ENCODE results near the gene DUSP22. TPM values are rescaled to one million over a fixed set of nuclear protein-coding genes. Genes with fewer than 3 reads are reported as not detected.
"Not testable (repeated sequence)": the region's sequence is repeated elsewhere in the genome, so short reads cannot be mapped to it uniquely, and the experiment has no call there.

Gene DUSP22
- total RNA-seq, 4 donors from 2014 or later, result 67.0 to 97.3 (median 78.0) TPM

GRCh38 chr6:366389-367297 lies 74.4 kb downstream of the DUSP22 start:
- no peak for ATAC-seq
- 63% methylated on average over 19 of the region's 19 CpGs for WGBS, 2 donors (ENCODE audit: low coverage in 1 of 2)
- TF ChIP-seq POLR2A (IDR thresholded peaks at IDR 0.05), result no peak
- TF ChIP-seq EP300 (IDR thresholded peaks at IDR 0.05), result no peak
- no peak for TF ChIP-seq POLR2AphosphoS5 (IDR thresholded peaks at IDR 0.05)
- TF ChIP-seq CTCF (IDR thresholded peaks at IDR 0.05), result no peak

DNA sequence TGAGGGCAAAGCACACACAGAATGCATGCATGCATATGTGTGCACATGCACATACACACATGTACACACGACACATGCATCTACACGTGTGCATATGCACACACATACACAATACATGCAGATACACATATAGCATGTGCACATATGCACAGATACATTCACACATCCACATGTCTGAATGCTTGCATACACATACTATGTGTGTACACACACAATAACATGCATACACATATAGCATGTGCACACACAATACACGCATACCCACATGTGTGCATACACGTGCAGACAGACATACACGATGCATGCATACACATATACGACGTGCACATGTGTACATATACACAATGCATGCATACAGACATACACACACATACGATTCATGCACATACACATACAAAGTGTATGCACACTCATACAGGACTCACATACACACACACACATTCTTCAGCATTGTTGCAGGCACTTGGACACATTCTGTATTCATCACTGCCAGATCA lies 75.1 kb downstream of the DUSP22 start:
- H3K9me3 ChIP-seq, result peaks cover 0 to 22% (median 0%) of the 10 kb centered on the region in 3 donors
- 75 to 79% methylated on average over 8 of the region's 8 CpGs for WGBS, 2 donors (ENCODE audit: low coverage in 1 of 2)
- H3K4me1 ChIP-seq, result no peaks in the 10 kb centered on the region
- H3K27me3 ChIP-seq, result peaks cover 82% of the 10 kb centered on the region
- H3K36me3 ChIP-seq, result no peaks in the 10 kb centered on the region
- no peak for ATAC-seq
- H3K27ac ChIP-seq, result no peak overlapping the region
- no peak overlapping the region for H3K4me3 ChIP-seq
- TF ChIP-seq POLR2A (IDR thresholded peaks at IDR 0.05), result no peak
- no peak for TF ChIP-seq EP300 (IDR thresholded peaks at IDR 0.05)

More at GRCh38 chr6:366389-367297, 74.4 kb downstream of the DUSP22 start:
- Histone ChIP-seq H3K4me3 (no peak overlapping the region), H3K36me3 (no peaks in the 10 kb centered on the region), H3K27ac (no peak overlapping the region), H3K4me1 (no peaks in the 10 kb centered on the region), H3K27me3 (peaks cover 78% of the 10 kb centered on the region), H3K9me3 (peaks cover 0 to 22% (median 0%) of the 10 kb centered on the region in 3 donors)

DNA sequence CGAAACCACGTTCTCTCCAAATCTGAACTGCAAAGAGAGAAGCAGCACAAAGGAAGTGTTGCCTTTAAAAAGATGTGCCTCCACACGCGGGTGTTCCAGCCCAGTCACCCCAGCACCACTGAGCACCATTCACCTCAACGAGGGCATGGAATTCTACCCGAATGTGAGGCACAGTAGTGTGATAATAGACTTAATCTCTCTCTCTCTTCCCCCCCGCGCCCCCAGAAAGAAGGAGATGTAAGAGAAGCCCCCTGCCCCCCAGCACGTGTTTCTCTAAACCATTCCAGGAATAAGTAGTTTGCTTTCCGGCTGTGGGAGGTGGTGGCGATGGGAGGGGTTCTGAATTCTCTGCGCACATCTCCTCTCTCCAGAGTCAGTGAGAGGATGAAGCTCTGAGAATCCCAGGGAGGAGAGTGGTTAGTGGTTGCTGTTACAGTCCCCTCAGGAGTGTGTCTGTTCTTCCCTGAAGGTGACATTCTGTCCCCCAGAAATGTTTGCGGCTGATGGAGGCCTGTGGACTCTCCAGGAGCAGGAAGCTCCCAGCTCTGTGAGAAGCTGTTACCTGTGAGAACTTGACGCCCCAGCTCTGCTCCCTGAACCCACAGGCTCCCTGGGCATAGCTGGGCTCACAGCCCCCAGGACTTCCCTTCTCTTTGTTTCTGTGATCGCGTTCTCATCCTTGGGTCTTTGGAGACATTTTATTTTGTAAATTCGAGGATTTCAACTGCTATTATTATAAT lies 75.8 kb downstream of the DUSP22 start:
- Histone ChIP-seq H3K4me1 (no peaks in the 10 kb centered on the region), H3K36me3 (no peaks in the 10 kb centered on the region), H3K27me3 (peaks cover 82% of the 10 kb centered on the region), H3K9me3 (peaks cover 0 to 15% (median 0%) of the 10 kb centered on the region in 3 donors), H3K27ac (no peak overlapping the region), H3K4me3 (no peak overlapping the region)
- ATAC-seq, result no peak
- TF ChIP-seq CTCF (IDR thresholded peaks at IDR 0.05) (no peak), POLR2AphosphoS5 (IDR thresholded peaks at IDR 0.05) (no peak), EP300 (IDR thresholded peaks at IDR 0.05) (no peak), POLR2A (IDR thresholded peaks at IDR 0.05) (no peak)
- WGBS, 2 donors (ENCODE audit: low coverage in 1 of 2), result 68 to 76% methylated on average over 16 to 17 of the region's 17 CpGs

- H3K4me3 ChIP-seq, result no peak overlapping the region
- H3K4me1 ChIP-seq, result peaks cover 0 to 7% (median 0%) of the 10 kb centered on the region in 3 donors
- 72 to 74% methylated on average over 10 to 11 of the region's 13 CpGs for WGBS, 2 donors (ENCODE audit: low coverage in 1 of 2)
- no peak overlapping the region for H3K27ac ChIP-seq
- TF ChIP-seq CTCF (IDR thresholded peaks at IDR 0.05), result no peak
- peaks cover 93% of the 10 kb centered on the region for H3K27me3 ChIP-seq
- H3K9me3 ChIP-seq, result no peaks in the 10 kb centered on the region
- ATAC-seq, result no peak
- no peaks in the 10 kb centered on the region for H3K36me3 ChIP-seq
Measured at GRCh38 chr6:369559-370431, 77.5 kb downstream of the DUSP22 start.

- H3K4me1 ChIP-seq, result peaks cover 0 to 7% (median 0%) of the 10 kb centered on the region in 3 donors
- H3K9me3 ChIP-seq, result no peaks in the 10 kb centered on the region
- TF ChIP-seq POLR2AphosphoS5 (IDR thresholded peaks at IDR 0.05), result no peak
- TF ChIP-seq CTCF (IDR thresholded peaks at IDR 0.05), result no peak
- no peak for TF ChIP-seq POLR2A (IDR thresholded peaks at IDR 0.05)
- H3K27me3 ChIP-seq, result peaks cover 93% of the 10 kb centered on the region
- no peak overlapping the region for H3K4me3 ChIP-seq
- no peaks in the 10 kb centered on the region for H3K36me3 ChIP-seq
- no peak for ATAC-seq
- WGBS, 2 donors (ENCODE audit: low coverage in 1 of 2), result 68 to 70% methylated on average over 4 to 6 of the region's 6 CpGs
- H3K27ac ChIP-seq, result no peak overlapping the region
Measured at GRCh38 chr6:370555-370954, 78.3 kb downstream of the DUSP22 start.

- H3K27ac ChIP-seq, H3K36me3 ChIP-seq, ATAC-seq, H3K4me3 ChIP-seq, H3K4me1 ChIP-seq, H3K9me3 ChIP-seq: not testable (repeated sequence)
- WGBS, 2 donors (ENCODE audit: low coverage in 1 of 2), result 63 to 78% methylated on average over 2 of the region's 2 CpGs
- H3K27me3 ChIP-seq, result peaks cover 88% of the 10 kb centered on the region
Measured at GRCh38 chr6:371851-372250, 79.6 kb downstream of the DUSP22 start.
